GM23338 (cell line): Measurements from ENCODE around the gene TBC1D2B.

Experiments used
- EZH2 ChIP-seq: fragments of 200-600 bp; sonication (generic); IDR thresholded peaks from one replicate; pipeline ENCODE4 v1.8.0; 2017; ENCODE audit warnings: antibody characterized with exemption, mild to moderate bottlenecking, low read depth; ENCODE audit not compliant: unreplicated experiment
- POLR2AphosphoS5 ChIP-seq: IDR thresholded peaks from 2 replicates; pipeline ENCODE4 v1.6.1; 2016; ENCODE audit warnings: antibody characterized with exemption, low read depth
- TF ChIP-seq, protein P1 (sequence below), 2 experiments: fragments of 200-600 bp in 1 of 2; sonication (generic) in 1 of 2; conservative IDR thresholded peaks; 2 replicates each; pipeline versions ENCODE4 v1.5.1 to v1.6.1; 2016 to 2017; ENCODE audit warnings: antibody characterized with exemption in 2 of 2, low read depth in 2 of 2, mild to moderate bottlenecking in 2 of 2, moderate library complexity in 1 of 2
- TF ChIP-seq, protein P2 (sequence below): IDR thresholded peaks from 2 replicates; pipeline ENCODE4 v1.6.1; 2016; ENCODE audit warnings: antibody characterized with exemption
- TF ChIP-seq, protein P3 (sequence below): IDR thresholded peaks from one replicate; pipeline ENCODE4 v1.6.1; 2018; ENCODE audit warnings: antibody characterized with exemption; ENCODE audit not compliant: unreplicated experiment

DNA sequence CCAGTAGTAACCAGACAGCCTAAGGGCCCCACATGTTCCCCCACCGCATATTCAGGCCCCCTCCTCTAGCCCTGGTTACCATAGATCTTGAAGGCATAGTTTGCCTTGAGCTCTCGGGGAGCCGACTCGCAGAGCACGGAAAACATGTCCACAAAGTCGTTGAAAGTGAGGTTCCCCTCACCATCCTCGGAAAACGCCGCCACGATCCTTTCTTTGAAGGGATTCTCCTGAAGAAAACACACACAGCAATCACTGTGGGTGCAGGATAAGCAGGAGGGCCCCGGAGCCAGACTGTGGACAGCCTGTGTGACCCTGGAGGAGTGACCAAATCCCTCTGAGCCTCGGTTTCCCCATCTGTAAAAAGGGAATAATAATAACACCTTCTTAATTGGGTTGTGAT is 31.6 kb upstream of the TBC1D2B start:
- TF ChIP-seq, protein P1, sequence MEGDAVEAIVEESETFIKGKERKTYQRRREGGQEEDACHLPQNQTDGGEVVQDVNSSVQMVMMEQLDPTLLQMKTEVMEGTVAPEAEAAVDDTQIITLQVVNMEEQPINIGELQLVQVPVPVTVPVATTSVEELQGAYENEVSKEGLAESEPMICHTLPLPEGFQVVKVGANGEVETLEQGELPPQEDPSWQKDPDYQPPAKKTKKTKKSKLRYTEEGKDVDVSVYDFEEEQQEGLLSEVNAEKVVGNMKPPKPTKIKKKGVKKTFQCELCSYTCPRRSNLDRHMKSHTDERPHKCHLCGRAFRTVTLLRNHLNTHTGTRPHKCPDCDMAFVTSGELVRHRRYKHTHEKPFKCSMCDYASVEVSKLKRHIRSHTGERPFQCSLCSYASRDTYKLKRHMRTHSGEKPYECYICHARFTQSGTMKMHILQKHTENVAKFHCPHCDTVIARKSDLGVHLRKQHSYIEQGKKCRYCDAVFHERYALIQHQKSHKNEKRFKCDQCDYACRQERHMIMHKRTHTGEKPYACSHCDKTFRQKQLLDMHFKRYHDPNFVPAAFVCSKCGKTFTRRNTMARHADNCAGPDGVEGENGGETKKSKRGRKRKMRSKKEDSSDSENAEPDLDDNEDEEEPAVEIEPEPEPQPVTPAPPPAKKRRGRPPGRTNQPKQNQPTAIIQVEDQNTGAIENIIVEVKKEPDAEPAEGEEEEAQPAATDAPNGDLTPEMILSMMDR (conservative IDR thresholded peaks at IDR 0.05; ENCODE audit: low read depth in 2 of 2) = no peak
- TF ChIP-seq, protein P2, sequence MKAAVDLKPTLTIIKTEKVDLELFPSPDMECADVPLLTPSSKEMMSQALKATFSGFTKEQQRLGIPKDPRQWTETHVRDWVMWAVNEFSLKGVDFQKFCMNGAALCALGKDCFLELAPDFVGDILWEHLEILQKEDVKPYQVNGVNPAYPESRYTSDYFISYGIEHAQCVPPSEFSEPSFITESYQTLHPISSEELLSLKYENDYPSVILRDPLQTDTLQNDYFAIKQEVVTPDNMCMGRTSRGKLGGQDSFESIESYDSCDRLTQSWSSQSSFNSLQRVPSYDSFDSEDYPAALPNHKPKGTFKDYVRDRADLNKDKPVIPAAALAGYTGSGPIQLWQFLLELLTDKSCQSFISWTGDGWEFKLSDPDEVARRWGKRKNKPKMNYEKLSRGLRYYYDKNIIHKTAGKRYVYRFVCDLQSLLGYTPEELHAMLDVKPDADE = no peak
- TF ChIP-seq EZH2 (no peak), POLR2AphosphoS5 (no peak)
- TF ChIP-seq, protein P3, sequence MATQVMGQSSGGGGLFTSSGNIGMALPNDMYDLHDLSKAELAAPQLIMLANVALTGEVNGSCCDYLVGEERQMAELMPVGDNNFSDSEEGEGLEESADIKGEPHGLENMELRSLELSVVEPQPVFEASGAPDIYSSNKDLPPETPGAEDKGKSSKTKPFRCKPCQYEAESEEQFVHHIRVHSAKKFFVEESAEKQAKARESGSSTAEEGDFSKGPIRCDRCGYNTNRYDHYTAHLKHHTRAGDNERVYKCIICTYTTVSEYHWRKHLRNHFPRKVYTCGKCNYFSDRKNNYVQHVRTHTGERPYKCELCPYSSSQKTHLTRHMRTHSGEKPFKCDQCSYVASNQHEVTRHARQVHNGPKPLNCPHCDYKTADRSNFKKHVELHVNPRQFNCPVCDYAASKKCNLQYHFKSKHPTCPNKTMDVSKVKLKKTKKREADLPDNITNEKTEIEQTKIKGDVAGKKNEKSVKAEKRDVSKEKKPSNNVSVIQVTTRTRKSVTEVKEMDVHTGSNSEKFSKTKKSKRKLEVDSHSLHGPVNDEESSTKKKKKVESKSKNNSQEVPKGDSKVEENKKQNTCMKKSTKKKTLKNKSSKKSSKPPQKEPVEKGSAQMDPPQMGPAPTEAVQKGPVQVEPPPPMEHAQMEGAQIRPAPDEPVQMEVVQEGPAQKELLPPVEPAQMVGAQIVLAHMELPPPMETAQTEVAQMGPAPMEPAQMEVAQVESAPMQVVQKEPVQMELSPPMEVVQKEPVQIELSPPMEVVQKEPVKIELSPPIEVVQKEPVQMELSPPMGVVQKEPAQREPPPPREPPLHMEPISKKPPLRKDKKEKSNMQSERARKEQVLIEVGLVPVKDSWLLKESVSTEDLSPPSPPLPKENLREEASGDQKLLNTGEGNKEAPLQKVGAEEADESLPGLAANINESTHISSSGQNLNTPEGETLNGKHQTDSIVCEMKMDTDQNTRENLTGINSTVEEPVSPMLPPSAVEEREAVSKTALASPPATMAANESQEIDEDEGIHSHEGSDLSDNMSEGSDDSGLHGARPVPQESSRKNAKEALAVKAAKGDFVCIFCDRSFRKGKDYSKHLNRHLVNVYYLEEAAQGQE = no peak
